ENCODE data around the gene GATD1.

Gene GATD1

DNA sequence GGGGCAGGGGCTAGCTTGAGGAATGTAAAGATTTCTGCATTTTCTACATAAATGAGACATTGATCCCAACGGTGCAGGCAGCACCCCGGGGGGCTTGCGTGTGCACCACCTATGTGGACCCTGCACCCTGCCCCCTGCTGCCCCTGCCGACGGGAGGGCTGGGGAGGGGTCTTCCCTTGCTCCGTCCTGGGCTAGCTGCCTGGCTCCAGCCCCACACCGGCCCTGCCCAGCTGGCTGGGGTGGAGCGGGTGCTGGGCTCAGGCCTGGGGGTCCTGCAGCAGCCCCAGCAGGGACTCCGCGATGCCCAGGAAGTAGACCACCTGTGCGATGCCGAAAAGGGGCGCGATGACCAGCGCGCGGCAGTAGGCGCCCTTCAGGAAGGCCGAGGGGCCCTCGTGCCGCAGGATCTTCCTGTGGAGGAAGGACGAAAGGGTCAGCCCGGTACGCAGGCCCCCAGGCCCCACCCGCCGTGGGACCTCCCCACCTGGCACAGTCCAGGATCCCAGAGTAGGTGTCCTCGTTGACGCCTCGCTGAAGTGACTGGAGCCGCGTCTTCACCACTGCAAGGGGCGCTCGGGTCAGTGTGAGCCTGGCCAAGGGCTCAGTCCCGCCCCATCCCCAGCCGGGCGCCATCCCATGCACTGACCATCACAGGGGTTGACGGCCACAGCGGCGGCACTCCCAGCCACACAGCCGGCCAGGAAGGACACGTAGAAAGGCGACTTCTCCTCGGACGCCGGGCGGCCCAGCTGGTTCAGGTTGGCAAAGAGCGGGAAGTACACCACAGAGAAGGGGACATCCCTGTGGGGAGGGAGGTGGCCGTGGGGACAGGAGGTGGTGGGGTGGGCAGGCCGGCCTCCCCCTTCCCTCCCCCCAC lies 14.6 kb upstream of the GATD1 start:
- Histone ChIP-seq H3K27me3 (replicated peaks; ENCODE audit: control insufficient read depth, insufficient read depth, low read length) (no peaks in the 10 kb centered on the region), H3K4me3 (replicated peaks; ENCODE audit: low read depth, low read length) (no peak overlapping the region), H3K36me3 (ENCODE audit: control insufficient read depth, insufficient read depth, low read length) (peaks cover 18% of the 10 kb centered on the region)
- TF ChIP-seq, protein P1, sequence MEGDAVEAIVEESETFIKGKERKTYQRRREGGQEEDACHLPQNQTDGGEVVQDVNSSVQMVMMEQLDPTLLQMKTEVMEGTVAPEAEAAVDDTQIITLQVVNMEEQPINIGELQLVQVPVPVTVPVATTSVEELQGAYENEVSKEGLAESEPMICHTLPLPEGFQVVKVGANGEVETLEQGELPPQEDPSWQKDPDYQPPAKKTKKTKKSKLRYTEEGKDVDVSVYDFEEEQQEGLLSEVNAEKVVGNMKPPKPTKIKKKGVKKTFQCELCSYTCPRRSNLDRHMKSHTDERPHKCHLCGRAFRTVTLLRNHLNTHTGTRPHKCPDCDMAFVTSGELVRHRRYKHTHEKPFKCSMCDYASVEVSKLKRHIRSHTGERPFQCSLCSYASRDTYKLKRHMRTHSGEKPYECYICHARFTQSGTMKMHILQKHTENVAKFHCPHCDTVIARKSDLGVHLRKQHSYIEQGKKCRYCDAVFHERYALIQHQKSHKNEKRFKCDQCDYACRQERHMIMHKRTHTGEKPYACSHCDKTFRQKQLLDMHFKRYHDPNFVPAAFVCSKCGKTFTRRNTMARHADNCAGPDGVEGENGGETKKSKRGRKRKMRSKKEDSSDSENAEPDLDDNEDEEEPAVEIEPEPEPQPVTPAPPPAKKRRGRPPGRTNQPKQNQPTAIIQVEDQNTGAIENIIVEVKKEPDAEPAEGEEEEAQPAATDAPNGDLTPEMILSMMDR (IDR thresholded peaks at IDR 0.05; ENCODE audit: insufficient read depth, low read length, poor library complexity, severe bottlenecking) = no peak
- DNase-seq (ENCODE audit: extremely low read depth, insufficient read length) = no peak

GRCh38 chr11:790721-791564 lies 13.7 kb upstream of the GATD1 start:
- TF ChIP-seq, protein P1 (IDR thresholded peaks at IDR 0.05; ENCODE audit: insufficient read depth, low read length, poor library complexity, severe bottlenecking) = no peak
- H3K36me3 ChIP-seq (ENCODE audit: control insufficient read depth, insufficient read depth, low read length) = peaks cover 18% of the 10 kb centered on the region
- H3K4me3 ChIP-seq (replicated peaks; ENCODE audit: low read depth, low read length) = no peak overlapping the region
- DNase-seq (ENCODE audit: extremely low read depth, insufficient read length) = no peak
- H3K27me3 ChIP-seq (replicated peaks; ENCODE audit: control insufficient read depth, insufficient read depth, low read length) = no peaks in the 10 kb centered on the region

- DNase-seq (ENCODE audit: extremely low read depth, insufficient read length) = peak; percentile 72
- Histone ChIP-seq H3K27me3 (replicated peaks; ENCODE audit: control insufficient read depth, insufficient read depth, low read length) (no peaks in the 10 kb centered on the region), H3K36me3 (ENCODE audit: control insufficient read depth, insufficient read depth, low read length) (peaks cover 18% of the 10 kb centered on the region), H3K4me3 (replicated peaks; ENCODE audit: low read depth, low read length) (peak within 1 kb of the TSS; percentile 69)
- TF ChIP-seq, protein P1 (IDR thresholded peaks at IDR 0.05; ENCODE audit: insufficient read depth, low read length, poor library complexity, severe bottlenecking) = no peak
These were observed 12.7 kb upstream of the GATD1 start, which contains the start of gene CEND1 for GRCh38 chr11:789943-790342. Gene CEND1, minus strand, starts transcription at chr11:790090. Its CDS starts 1,514 bp downstream, at chr11:788576.

DNA sequence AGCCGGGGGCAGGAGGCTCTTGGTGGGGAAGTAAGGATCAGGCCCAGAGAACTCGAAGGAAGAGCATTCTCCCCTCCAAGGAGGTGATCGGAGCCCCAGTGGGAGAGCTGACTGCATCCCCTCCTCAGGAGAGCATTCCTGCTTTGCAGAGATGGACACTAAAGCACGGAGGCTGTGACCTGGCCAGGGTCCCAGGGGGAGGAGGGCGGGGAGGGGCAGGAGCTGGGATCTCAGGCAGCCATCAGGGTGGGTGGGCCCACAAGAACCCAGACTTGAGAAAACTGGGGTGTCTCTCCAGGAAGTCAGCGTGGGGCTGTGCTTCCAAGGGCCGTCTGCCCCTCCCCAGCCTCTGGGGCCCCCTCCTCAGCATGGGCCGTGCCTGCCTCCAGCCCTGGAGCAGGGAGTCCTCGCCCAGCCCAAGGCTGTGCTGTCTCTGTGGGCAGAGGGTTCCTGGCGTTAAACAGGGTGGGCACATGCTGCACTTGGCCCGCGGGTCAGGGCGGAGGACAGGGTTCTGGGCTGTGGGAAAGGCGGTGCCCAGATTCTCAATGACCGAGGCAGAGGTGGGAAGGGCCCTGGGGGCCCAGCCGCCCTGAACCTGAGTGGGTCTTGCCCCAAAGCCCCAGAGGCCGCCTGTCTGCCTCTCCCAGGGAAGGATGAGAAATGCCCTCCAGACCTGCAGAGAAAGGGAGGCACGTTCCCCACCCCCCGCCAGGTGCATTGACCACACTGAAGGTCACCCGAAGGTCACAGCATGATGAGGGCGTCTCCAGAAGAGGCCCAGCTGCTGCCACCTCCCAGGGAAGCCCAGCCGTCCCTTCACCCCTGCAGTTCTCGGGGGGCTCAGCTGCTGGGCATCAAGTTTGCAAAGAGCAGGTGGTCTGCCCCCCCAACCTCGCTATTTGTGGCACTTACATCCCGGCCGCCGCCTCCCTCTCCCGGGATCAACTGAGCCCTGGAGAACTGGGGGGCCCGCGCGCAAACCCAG lies 12.0 kb upstream of the GATD1 start:
- TF ChIP-seq, protein P1 (IDR thresholded peaks at IDR 0.05; ENCODE audit: insufficient read depth, low read length, poor library complexity, severe bottlenecking) = no peak
- no peaks in the 10 kb centered on the region for H3K27me3 ChIP-seq (replicated peaks; ENCODE audit: control insufficient read depth, insufficient read depth, low read length)
- peak overlapping the region; percentile 69 for H3K4me3 ChIP-seq (replicated peaks; ENCODE audit: low read depth, low read length)
- no peak for DNase-seq (ENCODE audit: extremely low read depth, insufficient read length)
- H3K36me3 ChIP-seq (ENCODE audit: control insufficient read depth, insufficient read depth, low read length) = peaks cover 16% of the 10 kb centered on the region

GRCh38 chr11:788009-788640 lies 10.8 kb upstream of the GATD1 start:
- H3K4me3 ChIP-seq (replicated peaks; ENCODE audit: low read depth, low read length) = no peak overlapping the region

More at GRCh38 chr11:788009-788640, 10.8 kb upstream of the GATD1 start:
- no peak for DNase-seq (ENCODE audit: extremely low read depth, insufficient read length)
- TF ChIP-seq, protein P1 (IDR thresholded peaks at IDR 0.05; ENCODE audit: insufficient read depth, low read length, poor library complexity, severe bottlenecking) = no peak
- Histone ChIP-seq H3K36me3 (ENCODE audit: control insufficient read depth, insufficient read depth, low read length) (peaks cover 6% of the 10 kb centered on the region), H3K27me3 (replicated peaks; ENCODE audit: control insufficient read depth, insufficient read depth, low read length) (no peaks in the 10 kb centered on the region)
